ENCODE measurements around the gene NEIL1. TPM values are rescaled to one million over a fixed set of nuclear protein-coding genes. Genes with fewer than 3 reads are reported as not detected.
A peak's percentile ranks its signal among the peaks of the same experiment; 100 is the strongest.
"Not testable (repeated sequence)": the region's sequence is repeated elsewhere in the genome, so short reads cannot be mapped to it uniquely, and the experiment has no call there.

The NEIL1 gene, protein sequence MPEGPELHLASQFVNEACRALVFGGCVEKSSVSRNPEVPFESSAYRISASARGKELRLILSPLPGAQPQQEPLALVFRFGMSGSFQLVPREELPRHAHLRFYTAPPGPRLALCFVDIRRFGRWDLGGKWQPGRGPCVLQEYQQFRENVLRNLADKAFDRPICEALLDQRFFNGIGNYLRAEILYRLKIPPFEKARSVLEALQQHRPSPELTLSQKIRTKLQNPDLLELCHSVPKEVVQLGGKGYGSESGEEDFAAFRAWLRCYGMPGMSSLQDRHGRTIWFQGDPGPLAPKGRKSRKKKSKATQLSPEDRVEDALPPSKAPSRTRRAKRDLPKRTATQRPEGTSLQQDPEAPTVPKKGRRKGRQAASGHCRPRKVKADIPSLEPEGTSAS
- 1 to 10 TPM; 8.6 to 9.8 TPM for total RNA-seq

DNA sequence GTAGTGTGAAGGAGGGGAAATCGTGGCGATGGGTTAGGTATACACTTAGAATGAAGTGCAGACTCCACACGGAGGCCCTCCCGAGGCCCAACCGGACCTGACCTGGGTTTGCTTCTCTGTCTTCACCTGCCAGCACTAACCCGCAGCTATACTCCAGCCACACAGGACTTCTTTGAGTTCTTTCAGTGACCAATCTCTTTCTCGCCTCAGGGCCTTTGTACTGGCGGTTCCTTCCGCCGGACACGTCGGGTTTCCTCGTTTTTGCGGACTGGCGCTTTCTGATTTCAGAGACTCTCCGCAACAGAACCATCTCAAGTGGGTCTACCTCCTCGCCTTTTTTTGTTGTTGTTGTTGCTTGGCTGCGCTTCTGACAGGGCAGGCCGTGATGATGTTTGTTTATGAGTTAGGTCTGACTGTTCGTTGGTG is at the start of gene NEIL1:
Gene NEIL1, plus strand, starts transcription at position 244 of the 426 bp plus-strand sequence. CDS start 1,867 bp downstream, outside the sequence.
- ATAC-seq (ENCODE audit: low read depth): no peak
- Mint-ChIP-seq H3K4me1 (peaks cover 17% of the 10 kb centered on the region), H3K4me3 (peak within 1 kb of the TSS; percentile 70), H3K36me3 (peaks cover 27% of the 10 kb centered on the region), H3K9me3 (peaks cover 16% of the 10 kb centered on the region), H3K27ac (peak within 1 kb of the TSS; percentile 73), H3K27me3 (peaks cover 18% of the 10 kb centered on the region)
- POLR2A ChIA-PET: interaction anchor here (0.9 to 1.7 kb wide), 2 partner anchors 10 to 107 kb away, joined by 4 to 6 read pairs; partner anchors contain the start of gene COMMD4
- no peak for DNase-seq

DNA sequence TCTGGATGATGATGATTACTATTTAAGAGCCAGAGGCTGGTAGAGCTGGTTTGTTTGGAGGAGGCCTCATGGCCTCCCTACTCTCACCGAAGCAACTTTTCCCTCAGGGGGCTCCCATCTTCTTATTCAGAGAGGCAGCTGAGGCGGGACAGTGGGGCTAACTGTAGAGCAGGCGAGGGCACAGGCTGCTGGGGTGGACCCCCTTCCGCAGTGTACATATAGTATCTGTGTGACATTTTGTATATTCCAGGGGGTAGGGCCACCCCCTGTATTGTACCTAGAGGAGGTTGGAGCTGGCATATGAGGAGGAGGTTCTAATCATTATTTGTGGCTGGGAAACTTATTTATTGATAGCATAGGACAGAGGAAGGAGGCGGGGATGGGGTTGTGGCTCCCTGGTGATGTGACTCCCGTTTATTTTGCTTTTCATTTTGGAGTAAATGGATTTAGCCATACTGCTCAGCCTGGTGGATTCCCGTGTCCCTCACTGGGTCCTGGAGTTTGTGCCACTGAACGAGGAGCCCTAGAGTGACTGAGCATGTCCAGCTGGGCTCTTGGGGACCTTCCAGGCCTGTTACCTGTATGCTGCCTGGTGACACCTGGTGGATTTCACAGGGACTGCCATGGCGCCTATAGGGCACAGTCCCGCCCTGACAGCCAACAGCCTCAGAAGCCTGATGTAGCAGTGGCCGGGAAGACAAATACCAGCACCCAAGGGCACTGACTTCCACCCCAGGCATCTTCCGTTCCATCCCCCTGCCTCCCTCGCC is 48.1 kb upstream of the NEIL1 start:
- H3K4me3 Mint-ChIP-seq, DNase-seq, POLR2A ChIA-PET, H3K9me3 Mint-ChIP-seq, H3K4me1 Mint-ChIP-seq, H3K27ac Mint-ChIP-seq, H3K27me3 Mint-ChIP-seq, H3K36me3 Mint-ChIP-seq: not testable (repeated sequence)
- ATAC-seq (ENCODE audit: low read depth): peak; percentile 94

DNA sequence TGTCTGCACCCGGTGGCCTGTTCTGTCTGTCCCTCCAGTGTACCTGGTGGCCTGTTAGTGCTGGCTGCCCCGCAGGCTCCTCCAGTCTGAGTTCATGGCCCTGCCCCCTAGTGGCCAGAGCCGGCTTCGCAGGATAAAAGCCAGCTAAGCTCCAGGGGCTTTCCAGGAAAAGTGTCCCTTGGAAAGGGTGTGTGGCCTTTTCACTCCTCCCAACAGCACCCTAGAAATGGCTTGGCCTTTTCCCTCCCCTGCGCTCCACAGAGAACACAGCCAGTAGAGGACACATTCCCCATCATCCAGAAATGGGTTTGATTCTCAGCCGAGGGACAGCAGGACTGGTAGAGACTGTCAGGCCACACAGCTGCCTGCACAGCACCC is 47.5 kb upstream of the NEIL1 start:
- peak; percentile 74 for DNase-seq
- POLR2A ChIA-PET, H3K4me1 Mint-ChIP-seq, H3K36me3 Mint-ChIP-seq, H3K27ac Mint-ChIP-seq, H3K4me3 Mint-ChIP-seq, H3K9me3 Mint-ChIP-seq: not testable (repeated sequence)
- peak; percentile 91 for ATAC-seq (ENCODE audit: low read depth)
- H3K27me3 Mint-ChIP-seq: peaks cover 12% of the 10 kb centered on the region

DNA sequence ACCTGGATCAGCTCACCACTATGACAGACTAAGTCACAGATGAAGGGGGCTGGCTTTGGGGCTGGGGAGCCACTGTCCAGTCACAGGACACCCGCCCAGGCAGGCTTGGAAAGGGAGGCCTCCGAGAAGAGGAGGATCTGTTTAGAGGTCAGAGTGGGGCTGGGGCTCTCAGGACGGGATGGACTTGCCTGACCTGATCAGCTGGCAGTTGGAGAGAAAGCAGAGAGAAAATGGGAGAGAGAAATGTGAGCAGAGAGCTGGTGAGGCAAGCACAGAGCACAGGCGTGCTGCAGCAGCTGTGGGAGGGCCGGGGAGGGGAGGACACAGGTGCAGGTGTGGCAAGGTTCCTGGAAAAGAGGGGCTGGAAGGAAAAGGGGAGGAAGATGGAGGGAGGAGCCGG is 46.8 kb upstream of the NEIL1 start:
- DNase-seq; H3K4me1 Mint-ChIP-seq; ATAC-seq (ENCODE audit: low read depth); POLR2A ChIA-PET; H3K9me3 Mint-ChIP-seq; H3K4me3 Mint-ChIP-seq; H3K27ac Mint-ChIP-seq; H3K36me3 Mint-ChIP-seq: not testable (repeated sequence)
- peaks cover 19% of the 10 kb centered on the region for H3K27me3 Mint-ChIP-seq

DNA sequence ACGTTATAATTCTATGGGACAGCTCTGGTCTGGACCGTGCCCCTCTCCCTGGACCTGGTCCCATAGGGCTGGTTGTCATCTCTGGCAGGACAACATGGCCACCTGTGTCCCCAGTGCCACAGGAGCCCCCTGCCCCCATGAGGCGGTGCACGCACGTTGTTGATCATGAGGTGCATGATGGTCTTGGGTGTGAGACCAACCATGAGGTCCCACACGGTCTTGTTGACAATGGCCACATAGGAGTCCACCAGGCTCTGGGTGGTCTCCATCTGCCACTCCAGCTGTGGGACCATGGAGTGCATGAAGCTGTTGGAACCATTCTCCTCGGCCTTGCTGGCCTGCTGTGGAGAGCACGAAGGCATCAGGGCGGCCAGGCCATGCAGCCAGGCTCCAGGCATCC is 44.5 kb upstream of the NEIL1 start:
- H3K4me1 Mint-ChIP-seq: peaks cover 7% of the 10 kb centered on the region
- POLR2A ChIA-PET: no interaction called here
- H3K27me3 Mint-ChIP-seq: peaks cover 41% of the 10 kb centered on the region
- H3K36me3 Mint-ChIP-seq: no peaks in the 10 kb centered on the region
- ATAC-seq (ENCODE audit: low read depth) (no peak), DNase-seq (no peak)
- no peak overlapping the region for H3K27ac Mint-ChIP-seq
- no peaks in the 10 kb centered on the region for H3K9me3 Mint-ChIP-seq
- H3K4me3 Mint-ChIP-seq: no peak overlapping the region

DNA sequence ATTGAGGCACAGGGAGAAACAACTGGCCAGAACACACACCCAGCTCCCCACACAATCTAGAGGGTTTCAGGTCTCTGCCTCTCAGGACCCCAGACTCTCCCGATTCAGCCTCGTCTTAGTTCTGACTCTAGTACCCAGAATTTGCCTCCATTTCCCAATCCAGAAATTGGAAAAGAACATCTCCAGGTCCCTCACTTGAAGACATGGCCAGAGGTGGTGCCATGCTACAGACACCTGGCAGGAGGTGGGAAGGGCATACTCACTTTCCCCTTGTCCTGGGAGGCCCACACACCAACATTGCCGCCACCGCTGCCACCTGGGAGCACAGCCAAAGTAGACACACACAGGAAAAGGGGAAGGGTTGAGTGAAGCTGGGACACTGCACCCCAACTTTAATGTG is 44.1 kb upstream of the NEIL1 start:
- DNase-seq; ATAC-seq (ENCODE audit: low read depth); H3K9me3 Mint-ChIP-seq; POLR2A ChIA-PET; H3K4me1 Mint-ChIP-seq; H3K27ac Mint-ChIP-seq; H3K4me3 Mint-ChIP-seq; H3K36me3 Mint-ChIP-seq: not testable (repeated sequence)
- H3K27me3 Mint-ChIP-seq: peaks cover 43% of the 10 kb centered on the region

DNA sequence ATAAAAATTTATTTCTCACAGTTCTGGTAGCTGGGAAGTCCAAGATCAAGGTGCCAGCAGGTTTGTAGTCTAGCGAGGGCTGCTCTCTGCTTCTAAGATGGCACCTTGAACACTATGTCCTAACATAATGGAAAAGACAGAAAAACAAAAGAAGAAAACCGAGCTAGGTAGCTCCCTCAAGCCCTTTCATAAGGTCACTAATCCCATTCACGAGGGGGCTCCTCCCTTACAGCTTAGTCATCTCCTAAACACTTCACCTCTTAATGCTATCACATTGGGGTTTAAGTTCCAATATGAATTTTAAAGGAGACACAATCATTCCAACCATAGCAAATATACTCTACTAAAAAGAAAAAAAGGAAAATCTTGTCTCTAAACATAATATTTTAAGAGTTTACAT is 40.7 kb upstream of the NEIL1 start:
- peaks cover 7% of the 10 kb centered on the region for H3K4me1 Mint-ChIP-seq
- H3K36me3 Mint-ChIP-seq: no peaks in the 10 kb centered on the region
- no peak for DNase-seq
- POLR2A ChIA-PET: no interaction called here
- no peaks in the 10 kb centered on the region for H3K9me3 Mint-ChIP-seq
- H3K27me3 Mint-ChIP-seq: peaks cover 64% of the 10 kb centered on the region
- no peak overlapping the region for H3K27ac Mint-ChIP-seq
- no peak overlapping the region for H3K4me3 Mint-ChIP-seq
- ATAC-seq (ENCODE audit: low read depth): no peak

DNA sequence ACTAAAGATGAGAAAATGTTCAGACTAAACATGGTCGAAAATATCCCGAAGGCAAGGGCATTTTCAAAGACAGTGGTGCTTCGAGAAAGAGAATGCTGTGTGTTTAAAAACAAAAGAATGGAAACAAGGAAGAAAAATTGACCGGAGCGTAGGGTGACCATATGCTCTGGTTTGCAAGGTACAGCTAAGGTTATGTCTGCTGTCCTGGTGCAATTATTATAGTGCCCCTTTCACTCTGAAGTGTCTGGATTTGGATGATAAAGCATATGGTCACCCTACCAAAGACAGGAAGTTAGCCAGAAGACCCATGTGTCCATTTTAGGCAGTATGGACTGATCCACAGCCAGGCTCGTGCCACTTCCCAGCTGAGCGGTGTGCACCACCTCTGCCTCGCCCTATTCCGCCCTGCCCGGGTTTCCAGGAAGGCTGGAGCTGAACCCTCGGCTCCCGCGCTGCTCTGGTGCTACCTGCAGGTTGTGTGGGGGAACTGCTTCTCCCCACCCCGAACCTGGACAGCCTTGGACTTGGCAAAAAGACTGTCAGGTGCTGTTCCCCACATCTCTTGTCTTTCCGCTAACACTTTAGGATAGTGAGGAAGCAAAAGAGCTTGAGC is 39.0 kb upstream of the NEIL1 start:
- Mint-ChIP-seq H3K4me3 (no peak overlapping the region), H3K27me3 (peaks cover 66% of the 10 kb centered on the region), H3K36me3 (no peaks in the 10 kb centered on the region), H3K4me1 (peaks cover 11% of the 10 kb centered on the region), H3K9me3 (peaks cover 2% of the 10 kb centered on the region), H3K27ac (no peak overlapping the region)
- peak; percentile 58 for ATAC-seq (ENCODE audit: low read depth)
- POLR2A ChIA-PET: no interaction called here
- DNase-seq: peak; percentile 36

DNA sequence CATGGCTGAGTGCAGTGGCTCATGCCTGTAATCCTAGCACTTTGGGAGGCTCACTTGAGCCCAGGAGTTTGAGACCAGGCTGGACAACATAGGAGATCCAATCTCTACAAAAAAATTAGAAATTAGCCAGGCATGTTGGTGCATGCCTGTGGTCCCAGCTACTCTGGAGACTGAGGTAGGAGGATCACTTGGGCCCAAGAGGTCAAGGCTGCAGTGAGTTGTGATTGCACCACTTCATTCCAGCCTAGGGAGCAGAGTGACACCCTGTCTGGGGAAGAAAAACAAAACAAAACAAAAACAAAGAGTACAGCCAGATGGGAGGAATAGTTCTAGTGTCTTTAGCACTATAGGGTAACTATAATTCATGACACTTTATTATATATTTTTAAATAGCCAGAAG is 37.1 kb upstream of the NEIL1 start:
- POLR2A ChIA-PET: no interaction called here

DNA sequence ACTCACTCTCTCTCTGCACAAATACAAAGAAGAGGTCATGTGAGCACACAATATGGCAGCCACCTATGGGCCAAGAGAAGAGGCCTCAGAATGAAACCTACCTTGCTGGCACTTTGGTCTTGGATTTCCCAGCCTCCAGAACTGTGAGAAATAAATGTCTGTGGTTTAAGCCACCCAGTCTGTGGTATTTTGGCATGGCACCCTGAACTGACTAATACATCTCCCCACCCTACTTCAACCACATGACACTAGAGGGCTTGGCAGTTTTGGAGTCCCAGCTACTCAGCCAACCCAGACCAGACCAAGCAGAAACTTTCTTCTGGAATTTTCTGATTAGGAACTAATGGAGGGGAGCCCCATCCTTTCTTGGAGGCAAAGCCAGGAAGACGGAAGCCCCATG is 34.3 kb upstream of the NEIL1 start:
- not testable (repeated sequence) for H3K36me3 Mint-ChIP-seq; ATAC-seq (ENCODE audit: low read depth); DNase-seq; H3K4me3 Mint-ChIP-seq; H3K27ac Mint-ChIP-seq; H3K4me1 Mint-ChIP-seq; H3K9me3 Mint-ChIP-seq
- POLR2A ChIA-PET: interaction anchor here (0.6 kb wide), 1 partner anchor 51 kb away, joined by 4 read pairs; no protein-coding TSS in a partner anchor
- H3K27me3 Mint-ChIP-seq: peaks cover 31% of the 10 kb centered on the region

More for the DNA sequence above, 37.1 kb upstream of the NEIL1 start:
- peaks cover 2% of the 10 kb centered on the region for H3K9me3 Mint-ChIP-seq
- DNase-seq: no peak
- no peak for ATAC-seq (ENCODE audit: low read depth)
- no peak overlapping the region for H3K4me3 Mint-ChIP-seq
- H3K4me1 Mint-ChIP-seq: peaks cover 3% of the 10 kb centered on the region
- no peak overlapping the region for H3K27ac Mint-ChIP-seq
- H3K36me3 Mint-ChIP-seq: no peaks in the 10 kb centered on the region
- peaks cover 56% of the 10 kb centered on the region for H3K27me3 Mint-ChIP-seq

DNA sequence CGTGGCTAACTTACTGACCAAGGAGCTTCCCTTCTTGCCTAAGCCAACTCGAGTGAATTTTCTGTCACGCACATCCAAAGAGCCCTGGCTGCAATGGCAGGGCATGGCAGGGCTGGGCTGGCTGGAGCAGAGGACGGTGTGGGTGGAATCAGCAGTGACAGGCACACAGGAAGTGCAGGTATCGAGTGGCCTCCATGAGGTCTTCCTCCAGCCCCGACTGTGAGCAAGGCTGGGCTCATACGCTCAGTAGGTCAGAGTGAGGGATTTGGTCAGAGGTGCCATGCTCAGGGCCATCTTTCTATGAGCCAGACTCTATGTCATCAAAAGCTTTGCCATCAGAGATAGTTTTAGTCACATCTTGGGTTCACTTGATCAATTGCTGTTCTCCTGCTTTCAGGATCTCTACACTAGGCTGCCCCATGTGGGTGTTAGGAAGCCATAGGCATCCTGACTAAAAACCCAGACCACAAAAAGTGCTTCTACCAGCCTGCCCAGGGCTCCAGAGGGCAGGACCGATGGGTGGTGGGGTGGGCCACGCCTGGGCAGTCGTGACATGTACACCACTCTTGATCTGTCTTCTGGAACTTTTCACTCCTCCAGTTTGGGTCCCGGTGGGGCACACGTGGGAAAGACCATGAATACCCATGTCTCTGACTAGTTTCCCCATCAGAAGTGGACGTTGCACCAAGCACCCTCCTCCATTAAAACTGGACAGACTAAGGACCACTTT is 33.6 kb upstream of the NEIL1 start:
- Mint-ChIP-seq H3K27ac (no peak overlapping the region), H3K4me1 (peaks cover 3% of the 10 kb centered on the region), H3K9me3 (peaks cover 2% of the 10 kb centered on the region), H3K36me3 (no peaks in the 10 kb centered on the region), H3K4me3 (no peak overlapping the region), H3K27me3 (peaks cover 25% of the 10 kb centered on the region)
- no peak for DNase-seq
- no peak for ATAC-seq (ENCODE audit: low read depth)
- POLR2A ChIA-PET: interaction anchor here (0.6 kb wide), 1 partner anchor 50 kb away, joined by 4 read pairs; no protein-coding TSS in a partner anchor

DNA sequence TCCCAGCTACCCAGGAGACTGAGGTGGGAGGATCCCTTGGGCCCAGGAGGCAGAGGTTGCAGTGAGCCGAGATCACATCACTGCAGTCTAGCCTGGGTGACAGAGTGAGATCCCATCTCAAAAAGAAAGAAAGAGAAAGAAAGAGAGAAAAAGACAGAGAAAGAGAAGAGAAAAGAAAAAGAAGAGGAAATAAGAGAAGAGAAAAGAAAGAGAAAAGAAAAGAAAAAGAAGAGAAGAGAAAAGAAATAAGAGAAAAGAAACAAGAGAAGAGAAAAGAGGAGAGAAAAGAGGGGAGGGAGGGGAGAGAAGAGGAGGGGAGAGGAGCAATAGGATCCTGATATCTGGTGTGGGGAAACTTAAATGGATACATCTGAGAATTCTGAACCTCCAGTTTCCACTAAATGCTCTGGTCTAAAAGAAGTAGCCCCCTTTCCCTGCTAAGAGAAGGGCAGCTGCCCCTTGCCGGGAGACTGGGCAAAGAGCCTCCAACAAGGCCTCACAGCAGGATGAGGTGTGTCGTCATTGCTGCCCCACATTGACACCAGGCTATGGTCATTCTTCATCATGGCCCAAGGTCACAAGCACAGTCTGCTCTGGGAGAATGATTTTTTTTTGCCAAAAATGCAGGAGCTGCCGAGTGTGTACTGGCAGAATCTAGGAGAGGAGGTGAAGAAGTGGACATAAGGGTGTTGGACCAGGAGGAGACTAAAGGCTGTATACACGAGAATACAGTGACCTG is 32.1 kb upstream of the NEIL1 start:
- DNase-seq (no peak), ATAC-seq (ENCODE audit: low read depth) (no peak)
- POLR2A ChIA-PET: no interaction called here
- Mint-ChIP-seq H3K27ac (no peak overlapping the region), H3K36me3 (no peaks in the 10 kb centered on the region), H3K27me3 (peaks cover 16% of the 10 kb centered on the region), H3K9me3 (peaks cover 2% of the 10 kb centered on the region), H3K4me3 (no peak overlapping the region), H3K4me1 (peaks cover 3% of the 10 kb centered on the region)
